Tibial nerve (tissue), 4 donors: ENCODE results near the gene HTR1D.

Experiments
- CTCF ChIP-seq, 5 experiments: fragments of 200-600 bp in 3 of 5; fragments of 450-650 bp in 2 of 5; sonication (generic) in 3 of 5; IDR thresholded peaks; one replicate each; pipeline ENCODE4 v1.5.1; 2016 to 2019; ENCODE audit warnings: antibody characterized with exemption in 5 of 5, mild to moderate bottlenecking in 3 of 5, moderate library complexity in 2 of 5
- EP300 ChIP-seq, 2 donors: sonication (generic); formaldehyde crosslinking; IDR thresholded peaks; one replicate each; pipeline ENCODE4 v1.6.1; 2017; ENCODE audit warnings: antibody characterized with exemption in 2 of 2, mild to moderate bottlenecking in 1 of 2
- POLR2A ChIP-seq, 2 donors: fragments of 450-650 bp; IDR thresholded peaks; one replicate each; pipeline ENCODE4 v1.6.1; 2017; ENCODE audit warnings: antibody characterized with exemption in 2 of 2, mild to moderate bottlenecking in 2 of 2, moderate library complexity in 2 of 2

DNA sequence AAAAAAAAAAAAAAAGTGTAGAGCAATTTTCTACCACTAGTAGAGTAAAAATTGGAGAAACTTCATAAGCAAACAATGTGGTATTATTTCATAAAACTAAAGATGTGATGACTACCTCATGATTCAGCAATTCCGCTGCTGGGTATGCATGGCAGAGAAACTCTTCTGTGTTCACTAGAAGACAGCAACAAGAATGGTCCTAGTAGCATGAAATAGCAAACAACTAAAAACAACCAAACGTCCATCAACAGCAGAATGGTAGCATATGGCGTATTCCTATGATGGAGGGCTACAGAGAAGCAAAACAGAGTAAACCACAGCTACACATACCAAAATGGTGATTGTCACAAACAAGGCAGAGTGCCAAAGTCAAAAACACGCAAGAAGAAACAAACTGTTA is 18.9 kb downstream of the HTR1D start:
- TF ChIP-seq CTCF (IDR thresholded peaks at IDR 0.05): no peak
- no peak for TF ChIP-seq EP300 (IDR thresholded peaks at IDR 0.05)
- no peak for TF ChIP-seq POLR2A (IDR thresholded peaks at IDR 0.05)
